Kidney epithelial cell (primary cell): ENCODE results near the gene HIBADH. TPM values are rescaled to one million over a fixed set of nuclear protein-coding genes. Genes with fewer than 3 reads are reported as not detected.
A peak's percentile ranks its signal among the peaks of the same experiment; 100 is the strongest.

Experiments
- DNase-seq: peaks from one replicate; pipeline ENCODE4 v3.0.0-alpha.2; 2010; ENCODE audit warnings: low read depth
- H3K27me3 ChIP-seq: 2 replicates; pipeline ENCODE4 v1.6.0; 2011; ENCODE audit warnings: low read length; ENCODE audit not compliant: control insufficient read depth, insufficient read depth
- H3K36me3 ChIP-seq: 2 replicates; pipeline ENCODE4 v1.5.1; 2011; ENCODE audit warnings: low read length; ENCODE audit not compliant: control insufficient read depth, insufficient read depth
- H3K4me3 ChIP-seq: 2 replicates; pipeline ENCODE4 v1.5.1; 2011; ENCODE audit warnings: low read depth, mild to moderate bottlenecking, control low read depth, low read length
- CTCF ChIP-seq: IDR thresholded peaks from 2 replicates; pipeline ENCODE4 v1.5.1; 2011; ENCODE audit warnings: mild to moderate bottlenecking, moderate library complexity, low read length, control low read depth, inconsistent platforms; ENCODE audit not compliant: insufficient read depth, poor library complexity, severe bottlenecking
- total RNA-seq: library from RNA; depleted of rRNA; stranded (reverse); fragments of >200 nt; gene quantifications from 2 replicates; pipeline ENCODE4 v1.2.3, GENCODE V29; 2015

HIBADH gene
- total RNA-seq, 1 donor from 2014 or later = 44.3 TPM

- Histone ChIP-seq H3K27me3 (no peaks in the 10 kb centered on the region), H3K4me3 (no peak overlapping the region), H3K36me3 (no peaks in the 10 kb centered on the region)
- DNase-seq = no peak
- TF ChIP-seq CTCF = no peak
Observed at GRCh38 chr7:27616914-27617548, 45.7 kb downstream of the HIBADH start.

- Histone ChIP-seq H3K4me3 (no peak overlapping the region), H3K27me3 (no peaks in the 10 kb centered on the region), H3K36me3 (no peaks in the 10 kb centered on the region)
- no peak for DNase-seq
- TF ChIP-seq CTCF = no peak
Observed at GRCh38 chr7:27616186-27616491, 46.5 kb downstream of the HIBADH start.

- H3K27me3 ChIP-seq = no peaks in the 10 kb centered on the region
- no peak for TF ChIP-seq CTCF
- no peak for DNase-seq
- H3K36me3 ChIP-seq = no peaks in the 10 kb centered on the region
- H3K4me3 ChIP-seq = no peak overlapping the region
Observed at GRCh38 chr7:27615420-27616185, 47.1 kb downstream of the HIBADH start.

- no peak for TF ChIP-seq CTCF
- Histone ChIP-seq H3K27me3 (no peaks in the 10 kb centered on the region), H3K4me3 (no peak overlapping the region), H3K36me3 (no peaks in the 10 kb centered on the region)
- no peak for DNase-seq
Observed at GRCh38 chr7:27614095-27614494, 48.6 kb downstream of the HIBADH start.

- no peak overlapping the region for H3K4me3 ChIP-seq
- no peaks in the 10 kb centered on the region for H3K27me3 ChIP-seq
- DNase-seq = peak; percentile 53
- no peaks in the 10 kb centered on the region for H3K36me3 ChIP-seq
- TF ChIP-seq CTCF = no peak
Observed at GRCh38 chr7:27611059-27611458, 51.6 kb downstream of the HIBADH start.
